ENCODE data around the gene UAP1.

Gene UAP1

DNA sequence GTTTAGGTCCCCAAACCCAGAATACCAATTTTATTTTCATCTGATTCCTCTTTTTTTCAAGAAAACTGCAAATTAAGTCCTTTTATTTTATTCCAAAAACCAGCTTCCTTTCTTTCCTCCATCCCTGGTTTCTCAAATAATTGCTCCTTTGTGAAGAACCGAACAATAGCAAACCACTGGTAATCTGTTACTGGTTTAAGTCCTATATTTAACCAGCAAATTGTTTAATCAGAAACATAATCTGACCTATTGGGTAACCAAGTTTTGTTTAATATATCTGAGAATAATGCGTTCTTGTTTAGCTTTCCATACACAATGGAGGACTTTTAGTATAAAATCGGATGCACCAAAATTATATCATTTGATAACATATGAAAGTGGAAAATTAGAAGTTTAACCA is 57.6 kb downstream of the UAP1 start:
- no peak for DNase-seq

GRCh38 chr1:162621256-162621655 is 59.7 kb downstream of the UAP1 start:
- DNase-seq: no peak

DNA sequence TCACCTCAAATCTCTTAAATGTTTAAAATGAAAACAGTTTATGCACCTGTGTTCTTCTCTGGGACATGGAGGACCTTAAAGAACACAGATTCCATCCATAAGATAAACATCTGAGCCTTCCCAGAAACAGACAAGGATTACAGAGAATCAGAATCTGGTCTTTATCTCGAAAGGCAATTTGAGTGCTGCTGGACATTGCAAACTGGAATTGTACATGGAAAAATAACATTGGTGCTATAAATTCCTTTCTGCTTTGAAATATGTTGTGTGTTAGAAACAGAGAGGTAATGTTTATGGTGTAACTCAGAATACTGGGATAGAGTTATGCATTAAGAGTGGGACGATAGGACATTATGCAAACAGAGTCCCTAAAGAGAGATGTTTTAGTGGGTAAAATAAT is 64.2 kb downstream of the UAP1 start:
- DNase-seq: no peak

DNA sequence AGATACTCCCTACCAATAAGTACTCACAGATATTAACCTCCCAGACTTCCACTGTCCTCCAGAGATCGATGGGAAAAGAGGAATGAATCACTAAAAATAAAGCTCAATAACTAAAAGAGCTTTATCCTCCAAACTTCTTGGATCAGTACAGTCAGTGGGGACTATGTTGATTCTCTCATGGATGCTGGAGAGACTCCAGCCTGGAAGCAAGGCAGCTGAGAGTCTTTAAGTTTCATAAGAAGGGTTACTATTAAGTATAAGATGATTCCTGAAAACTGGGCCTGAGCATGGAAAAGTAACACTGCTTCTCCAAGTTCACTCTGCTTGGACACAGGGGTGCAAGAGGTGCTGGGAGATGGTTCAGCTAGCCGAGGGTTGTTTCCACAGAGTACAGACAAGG is 64.6 kb downstream of the UAP1 start:
- DNase-seq: no peak

- no peak for DNase-seq
Observed at GRCh38 chr1:162626761-162627160, 65.2 kb downstream of the UAP1 start.

- DNase-seq: no peak
Observed at GRCh38 chr1:162627662-162628296, 66.3 kb downstream of the UAP1 start.

DNA sequence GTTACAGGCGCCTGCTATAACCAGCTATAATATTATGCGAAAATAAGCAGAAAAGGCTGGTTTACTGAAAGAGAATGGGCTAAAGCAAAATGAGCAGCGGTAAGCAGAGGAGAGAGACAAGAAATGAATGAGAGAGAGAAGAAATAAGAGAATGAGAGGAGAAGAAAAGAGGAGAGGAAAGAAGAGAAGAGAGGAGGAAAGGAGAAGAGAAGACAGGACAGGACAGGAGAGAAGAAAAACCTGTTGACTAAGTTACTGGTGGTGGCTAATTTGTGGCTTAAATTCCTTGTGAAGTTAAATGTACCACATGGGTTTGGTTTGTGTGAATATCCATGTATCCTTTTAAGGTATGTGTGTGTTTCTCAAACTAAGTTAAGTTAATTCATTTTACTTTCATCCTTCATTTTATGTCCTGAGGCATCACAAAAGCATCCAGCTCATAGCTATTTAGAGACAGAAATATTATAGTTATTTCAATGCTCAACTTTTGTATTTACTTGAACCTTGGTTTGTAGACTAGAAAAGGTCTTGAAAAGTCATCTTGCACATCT is 67.6 kb downstream of the UAP1 start:
- no peak for DNase-seq

GRCh38 chr1:162629651-162630050 is 68.1 kb downstream of the UAP1 start:
- no peak for DNase-seq

- peak; percentile 73 for DNase-seq
Observed at GRCh38 chr1:162631546-162632191, 70.1 kb downstream of the UAP1 start.

DNA sequence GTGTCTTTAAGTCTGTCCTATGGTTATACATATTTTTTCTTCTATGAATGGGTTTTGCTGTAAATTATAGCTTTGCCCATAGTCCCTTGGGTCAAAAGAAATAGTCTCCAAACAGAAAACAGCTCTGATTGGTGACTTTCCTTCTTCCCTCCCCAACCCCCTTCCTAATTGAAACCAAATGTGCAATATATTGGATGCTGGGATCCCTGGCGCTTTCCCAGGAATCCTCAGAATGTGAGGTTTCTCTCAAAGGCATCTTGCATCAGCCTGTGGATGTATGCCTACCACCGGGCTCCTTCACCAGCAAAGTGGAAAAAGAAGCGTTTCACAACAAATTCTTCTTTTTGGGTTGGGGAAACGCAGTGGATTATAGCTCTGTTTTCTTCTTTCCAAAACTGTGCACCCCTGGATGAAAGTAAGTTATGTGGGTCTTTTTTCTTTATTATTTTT is 70.7 kb downstream of the UAP1 start, which contains the start of gene DDR2:
TSS of gene DDR2 (plus strand) at position 248 of the 450 bp plus-strand sequence. CDS start 86,600 bp downstream, outside the sequence.
- DNase-seq: peak; percentile 93

DNA sequence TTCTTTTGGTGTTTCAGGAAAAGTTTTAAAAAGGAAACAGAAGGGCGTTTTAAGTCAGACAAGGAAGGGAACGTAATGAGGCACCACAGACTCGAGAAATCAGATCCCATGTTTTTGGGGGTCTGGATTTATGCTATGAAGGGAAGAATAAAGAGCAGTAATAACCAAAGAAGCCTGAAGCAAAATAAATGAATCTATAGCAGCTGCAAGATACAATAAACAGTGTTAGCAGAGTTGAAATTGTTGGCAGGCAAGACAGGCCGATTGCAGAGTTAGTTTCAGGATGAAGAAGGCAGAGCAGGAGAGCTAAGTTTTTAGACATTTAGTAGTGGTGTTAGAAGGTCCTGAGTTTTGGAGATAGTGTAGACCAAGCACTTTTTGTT is 71.2 kb downstream of the UAP1 start:
- peak; percentile 57 for DNase-seq

DNA sequence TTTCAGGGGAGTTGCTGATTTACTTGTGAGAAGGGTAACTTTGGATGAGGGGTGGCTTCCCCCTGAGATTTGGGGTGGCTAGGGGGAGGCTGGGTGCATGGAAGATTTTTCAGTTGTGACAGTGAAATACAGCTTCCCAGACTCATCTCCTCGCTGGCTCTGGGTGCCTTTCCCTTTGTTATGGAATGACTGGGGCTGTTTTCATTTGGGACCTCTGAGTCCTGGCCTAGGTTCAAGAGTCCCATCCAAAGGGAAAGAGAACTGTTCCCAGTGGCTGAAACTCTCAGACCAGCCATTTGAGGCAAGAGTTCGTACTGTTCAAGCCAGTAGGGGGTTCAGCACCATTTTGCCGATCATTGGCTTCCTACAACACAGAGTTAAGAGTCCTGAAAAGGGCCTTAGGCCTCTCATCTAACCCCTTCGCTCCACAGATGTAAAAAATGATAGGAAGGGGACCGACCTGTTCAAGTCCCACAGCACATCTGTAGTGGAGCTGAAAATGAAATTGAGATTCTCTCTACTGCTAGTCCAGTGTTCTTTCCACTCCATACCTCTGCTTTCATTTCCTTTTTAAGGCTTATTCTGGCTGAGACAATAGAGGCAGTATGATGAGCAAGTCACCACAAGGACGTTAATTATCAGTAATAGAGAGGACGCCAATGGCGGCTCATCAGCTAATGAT is 71.7 kb downstream of the UAP1 start:
- DNase-seq: peak; percentile 55

- DNase-seq: no peak
Observed at GRCh38 chr1:162635418-162635817, 73.9 kb downstream of the UAP1 start.

DNA sequence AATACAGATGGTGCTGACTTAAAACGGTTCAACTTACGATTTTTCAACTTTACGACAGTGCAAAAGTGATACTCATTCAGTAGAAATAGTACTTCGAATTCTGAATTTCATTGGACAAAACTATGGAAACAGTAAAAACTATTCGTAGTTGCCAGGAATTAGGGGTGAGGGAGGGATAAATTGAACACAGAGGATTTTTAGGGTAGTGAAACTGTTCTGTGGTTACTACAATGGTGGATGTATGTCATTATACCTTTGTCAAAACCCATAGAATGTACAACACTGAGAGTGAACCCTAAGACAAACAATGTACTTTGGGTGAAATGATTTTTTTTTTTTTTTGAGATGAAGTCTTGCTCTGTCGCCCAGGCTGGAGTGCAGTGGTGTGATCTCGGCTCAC is 78.2 kb downstream of the UAP1 start:
- no peak for DNase-seq

GRCh38 chr1:162641114-162641513 is 79.6 kb downstream of the UAP1 start:
- no peak for DNase-seq

GRCh38 chr1:162644986-162645314 is 83.4 kb downstream of the UAP1 start:
- no peak for DNase-seq

DNA sequence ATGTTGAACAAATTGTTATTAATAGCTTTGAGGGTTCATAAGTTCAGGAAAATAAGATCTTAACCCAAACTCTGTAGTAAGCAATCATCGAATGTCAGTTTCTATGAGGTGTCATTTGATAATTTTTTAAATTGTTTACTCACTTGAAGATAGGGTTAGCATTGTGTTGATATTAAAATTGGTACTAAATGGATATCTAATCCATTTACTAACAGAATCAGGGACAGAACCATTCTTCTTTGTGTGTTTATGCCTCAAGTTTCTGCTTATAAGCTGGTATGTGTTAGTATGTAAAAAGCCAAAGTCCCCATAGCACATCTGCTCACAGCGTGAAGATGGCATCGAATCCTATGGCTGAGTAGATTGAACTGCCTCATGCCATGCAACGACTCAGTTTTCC is 84.1 kb downstream of the UAP1 start:
- DNase-seq: no peak

- DNase-seq: peak; percentile 77
Observed at GRCh38 chr1:162649583-162649982, 88.1 kb downstream of the UAP1 start.

Measured in eye (tissue), 1 donor.